ENCODE results near the gene LRSAM1.

Gene LRSAM1

DNA sequence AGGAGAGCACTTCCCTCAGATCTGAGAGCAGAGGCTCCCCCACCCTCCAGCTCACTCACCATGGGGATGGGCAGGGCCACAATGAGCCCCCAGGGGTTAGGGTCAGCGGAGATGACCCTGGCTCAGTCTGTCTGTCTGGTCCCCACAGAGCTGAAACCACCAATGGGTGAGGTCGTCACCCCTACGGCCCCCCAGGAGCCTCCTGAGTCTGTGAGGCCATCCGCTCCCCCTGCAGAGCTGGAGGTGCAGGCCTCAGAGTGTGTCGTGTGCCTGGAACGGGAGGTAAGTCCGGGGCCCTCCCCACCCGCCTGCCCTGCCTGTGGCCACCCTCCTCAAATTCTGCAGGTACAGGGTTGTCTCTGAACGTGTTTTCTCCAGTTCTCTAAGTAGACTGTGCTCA, 49.6 kb downstream of the LRSAM1 start:
- no peak for DNase-seq

DNA sequence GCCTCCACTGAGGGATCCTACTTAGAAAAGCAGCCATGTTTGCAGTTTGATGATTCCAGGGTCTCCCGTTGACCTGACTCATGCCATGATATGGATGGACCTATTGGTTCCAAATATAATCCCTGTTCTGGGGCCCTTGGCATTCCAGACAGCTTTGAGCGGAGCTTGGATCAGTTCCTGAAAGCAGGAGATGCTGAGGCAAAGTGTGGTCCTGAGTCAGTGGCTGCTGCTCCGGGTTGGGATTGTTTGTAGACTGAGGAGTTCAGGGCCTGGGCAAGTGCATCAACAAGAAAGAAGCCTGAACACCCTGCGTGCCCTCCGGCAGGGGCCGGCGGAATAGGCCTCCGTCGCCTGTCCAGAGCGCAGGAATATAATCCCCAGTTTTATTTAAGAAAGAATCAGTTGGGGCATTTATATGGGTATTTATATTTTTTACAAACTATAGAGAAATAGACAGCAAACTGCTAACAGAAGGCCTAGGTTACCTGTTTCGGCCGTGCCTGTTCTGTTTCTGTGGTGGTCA, 50.6 kb downstream of the LRSAM1 start:
- DNase-seq: no peak

- DNase-seq: no peak
Observed at GRCh38 chr9:127502706-127503378, 51.5 kb downstream of the LRSAM1 start.

DNA sequence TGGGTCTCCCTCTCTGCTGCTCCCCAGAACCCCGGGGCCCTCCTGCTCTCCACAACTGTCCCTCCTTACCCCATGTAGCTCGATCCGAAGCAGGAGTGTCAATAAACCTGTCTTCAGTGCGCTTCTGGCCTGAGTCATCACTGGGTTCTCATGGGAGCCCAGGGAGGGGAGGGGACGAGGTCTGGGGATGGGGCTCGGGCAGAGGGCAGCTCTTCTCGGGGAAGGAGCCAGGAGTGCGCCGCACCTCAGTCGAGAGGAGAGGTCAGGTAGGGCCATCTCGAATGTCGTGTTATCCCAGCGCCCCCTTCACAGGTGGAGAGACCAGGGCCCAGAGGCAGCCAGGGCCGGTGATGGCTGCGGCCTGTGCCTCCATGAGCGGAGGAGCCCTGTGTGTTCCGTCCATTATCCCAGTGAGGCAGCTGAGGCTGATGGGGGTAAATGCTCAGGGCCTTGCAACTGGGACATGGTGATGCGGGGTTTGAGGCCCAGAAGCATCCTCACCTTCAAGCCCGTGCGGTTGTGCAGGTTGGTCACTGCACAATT, 52.1 kb downstream of the LRSAM1 start:
- no peak for DNase-seq

DNA sequence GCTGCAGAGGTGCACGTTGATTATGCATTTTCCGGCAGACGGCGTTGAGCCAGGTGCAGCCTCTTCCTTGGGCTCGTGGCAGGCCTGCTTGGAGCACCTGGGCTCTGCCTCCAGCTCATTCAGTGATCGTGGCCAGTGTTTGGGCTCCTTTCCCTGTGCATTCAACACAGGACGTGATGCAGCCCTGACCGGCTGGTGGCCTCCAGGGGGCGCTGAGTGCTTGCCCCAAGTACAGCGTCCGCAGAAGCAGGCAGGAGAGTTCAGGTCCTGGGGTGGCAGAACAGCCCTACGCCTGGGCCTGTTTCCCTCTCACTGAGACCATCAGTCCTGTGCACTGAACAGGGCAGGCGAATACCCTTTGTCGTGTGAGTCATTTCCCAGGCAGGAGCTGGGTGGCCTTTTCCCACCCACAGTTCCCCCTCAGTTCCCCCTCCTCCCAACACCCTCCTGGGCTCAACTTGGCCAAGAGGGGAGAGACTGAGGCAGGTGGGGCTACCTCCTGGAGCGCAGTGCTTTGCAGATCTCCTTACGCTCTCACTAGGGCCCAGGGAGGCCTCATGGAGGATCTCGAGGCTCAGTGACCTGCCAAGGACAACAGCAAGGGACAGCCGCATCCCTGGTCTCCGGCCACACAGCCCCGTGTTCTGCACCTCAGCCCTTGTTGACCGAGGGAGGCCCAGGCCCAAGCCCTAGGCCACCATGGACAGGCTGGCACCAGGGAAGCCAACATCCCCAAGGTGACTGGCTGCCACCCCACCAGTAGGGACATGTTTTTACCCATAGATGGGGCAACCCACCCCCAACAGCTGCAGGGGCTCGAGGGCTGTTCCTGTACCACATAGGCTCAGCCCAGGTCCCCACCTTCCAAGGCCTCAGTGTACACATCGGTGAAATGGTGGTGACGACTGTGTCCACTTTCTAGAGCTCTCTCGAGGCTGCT, 52.9 kb downstream of the LRSAM1 start:
- peak; percentile 69 to 75 for DNase-seq

DNA sequence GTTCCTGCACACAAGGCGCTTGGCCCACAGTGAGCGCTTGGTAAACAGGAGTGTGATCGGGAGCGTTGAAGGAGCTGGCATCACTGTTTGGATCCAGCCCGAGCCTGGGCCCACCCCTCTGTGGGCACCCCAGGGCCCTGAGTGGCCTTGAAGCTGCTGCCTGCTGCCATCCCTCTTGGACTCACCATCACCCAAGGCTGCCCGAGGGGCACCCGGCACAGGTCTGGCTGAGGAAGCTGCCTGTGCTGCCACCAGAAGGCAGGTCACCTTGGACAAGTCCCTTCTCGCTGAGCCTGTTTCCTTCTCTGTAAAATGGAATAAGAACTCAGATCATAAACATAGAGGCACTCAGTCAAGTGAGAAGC, 53.6 kb downstream of the LRSAM1 start:
- no peak for DNase-seq

- no peak for DNase-seq
Observed at GRCh38 chr9:127505396-127506116, 54.2 kb downstream of the LRSAM1 start.

DNA sequence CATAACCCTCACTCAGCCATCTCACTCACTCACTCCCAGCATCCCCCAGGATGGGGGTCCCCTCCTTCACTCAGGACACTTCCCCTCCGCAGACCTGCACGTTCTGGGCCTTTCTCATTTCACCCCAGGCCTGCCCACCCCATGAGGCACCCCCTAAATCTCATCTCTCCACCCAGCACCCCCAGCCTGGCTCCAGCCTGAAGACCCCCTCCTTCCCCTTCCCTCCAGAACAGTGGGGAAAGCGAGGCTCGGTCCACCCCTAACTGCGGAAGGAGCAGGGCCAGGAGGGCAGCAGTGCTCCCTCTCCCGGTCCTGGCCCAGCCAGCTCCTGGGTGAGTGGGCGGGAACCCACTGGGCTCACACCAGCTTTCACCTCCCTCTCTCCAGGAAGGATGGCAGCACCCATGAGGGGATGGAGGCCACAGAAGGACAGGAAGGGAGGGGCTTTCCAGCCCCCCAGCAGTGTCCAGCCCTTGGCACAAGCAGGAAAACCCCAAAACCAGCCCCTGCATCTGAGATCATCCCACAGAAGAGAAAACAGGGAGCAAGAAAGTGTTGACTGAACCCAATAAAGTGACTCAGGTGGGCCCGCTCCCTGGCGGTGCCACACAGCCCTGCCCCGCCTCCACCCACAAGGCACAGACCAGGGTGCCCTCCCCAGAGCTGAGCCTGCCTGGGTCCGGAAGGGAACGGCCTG, 55.0 kb downstream of the LRSAM1 start:
- DNase-seq: no peak

DNA sequence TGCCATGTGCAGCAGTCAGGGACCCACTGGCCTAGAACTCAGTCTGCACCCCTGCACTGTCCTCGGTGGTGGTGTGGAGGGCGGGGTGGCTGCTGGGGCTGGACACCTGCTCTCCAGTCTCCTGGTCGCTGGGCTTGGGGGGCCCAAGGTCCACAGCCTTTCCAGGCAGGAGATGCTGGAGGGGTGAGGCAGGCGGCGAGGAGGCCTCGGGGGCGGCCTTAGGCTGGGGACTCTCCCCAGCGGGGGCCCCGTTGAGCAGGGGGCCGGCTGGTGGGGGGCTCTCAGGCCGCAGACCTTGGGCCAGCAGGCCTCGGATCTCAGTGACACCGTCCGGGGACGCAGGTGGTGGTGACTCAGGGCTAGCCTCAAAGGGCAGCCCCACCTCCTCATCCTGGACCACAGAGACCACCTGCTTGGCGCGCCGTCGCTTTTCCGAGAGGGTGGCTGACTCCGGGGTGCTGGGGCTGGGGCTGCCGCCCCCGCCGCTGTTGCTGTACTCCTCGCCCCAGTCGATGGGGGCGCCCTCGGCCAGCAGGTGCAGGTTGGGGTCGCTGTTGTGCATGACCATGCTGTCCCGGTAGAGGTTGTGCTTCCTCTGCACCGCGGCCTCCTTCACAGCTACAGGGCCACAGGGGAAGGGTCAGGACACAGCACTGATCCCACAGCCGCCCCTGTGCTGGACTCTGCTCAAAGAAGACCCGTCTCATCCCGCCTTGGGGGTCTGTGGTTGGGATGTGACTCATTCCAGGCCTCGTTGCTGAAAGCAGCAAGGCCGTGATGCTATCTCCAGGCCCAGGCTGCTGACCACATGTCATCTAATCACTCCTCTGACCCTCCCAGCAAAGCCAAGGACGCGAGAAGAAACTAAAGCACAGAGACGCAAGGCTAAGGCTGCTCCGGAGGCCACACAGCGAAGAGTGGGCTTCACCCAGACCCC, 55.8 kb downstream of the LRSAM1 start:
- no peak for DNase-seq

DNA sequence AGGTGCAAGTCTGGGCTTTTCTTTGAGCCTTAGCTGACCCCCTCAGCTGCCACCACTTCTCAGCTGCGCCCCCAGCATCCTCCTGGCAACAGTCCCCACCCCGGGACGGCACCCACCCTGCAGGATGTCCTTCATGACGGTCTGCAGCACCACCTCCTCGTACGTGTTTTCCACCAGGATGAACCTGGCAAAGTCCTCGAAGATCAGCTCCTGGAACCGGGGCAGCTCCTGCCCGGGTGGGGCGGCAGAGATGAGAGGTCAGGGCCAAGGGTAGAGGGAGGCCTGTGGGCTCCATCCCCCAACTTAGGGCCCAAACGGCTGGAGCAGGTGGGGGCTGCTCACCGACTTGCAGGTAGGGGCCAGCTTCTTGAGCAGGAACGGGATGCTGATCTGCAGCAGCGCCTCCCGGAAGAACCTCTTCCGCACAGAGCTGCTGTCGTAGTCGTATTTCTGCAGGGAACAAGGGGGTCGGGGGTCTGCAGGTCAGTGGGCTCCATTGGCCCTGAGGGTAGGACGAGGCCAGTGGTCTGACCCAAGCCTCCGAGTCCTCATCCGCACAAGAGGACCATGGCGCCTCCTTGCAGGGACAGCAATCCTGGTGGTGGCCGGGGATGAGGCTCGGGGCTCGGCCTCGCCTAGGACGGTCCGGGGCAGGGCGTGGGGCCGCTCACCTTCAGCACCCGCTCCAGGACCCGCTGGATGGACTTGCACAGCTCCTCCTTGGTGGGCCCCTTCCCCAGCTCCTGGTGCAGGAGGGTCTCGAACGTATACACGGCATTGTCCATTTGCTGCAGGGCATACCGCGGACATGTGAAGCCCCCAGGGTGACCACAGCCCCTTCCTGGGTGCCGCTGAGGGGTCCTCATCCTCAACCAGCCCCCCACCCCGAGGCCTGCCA, 56.7 kb downstream of the LRSAM1 start:
- no peak for DNase-seq

- DNase-seq: no peak
Observed at GRCh38 chr9:127508901-127509260, 57.6 kb downstream of the LRSAM1 start.

- no peak for DNase-seq
Observed at GRCh38 chr9:127509261-127509954, 58.1 kb downstream of the LRSAM1 start.

DNA sequence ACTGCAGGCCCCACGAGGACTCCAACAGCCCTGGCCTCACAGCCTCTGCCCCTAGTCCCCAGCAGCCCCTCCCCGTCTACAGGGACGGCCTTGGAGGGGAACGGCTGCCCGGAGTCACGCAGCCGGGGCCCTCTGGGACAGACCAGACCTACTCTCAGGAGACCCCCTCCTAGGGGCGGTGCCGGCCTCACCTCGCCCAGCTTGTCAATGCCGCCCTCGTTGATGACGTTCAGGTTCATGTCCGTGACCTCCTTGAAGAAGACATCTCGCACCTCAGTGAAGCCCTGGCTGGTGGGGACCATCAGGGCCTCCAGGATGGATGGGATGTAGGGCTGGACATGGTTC, 58.6 kb downstream of the LRSAM1 start:
- no peak for DNase-seq

DNA sequence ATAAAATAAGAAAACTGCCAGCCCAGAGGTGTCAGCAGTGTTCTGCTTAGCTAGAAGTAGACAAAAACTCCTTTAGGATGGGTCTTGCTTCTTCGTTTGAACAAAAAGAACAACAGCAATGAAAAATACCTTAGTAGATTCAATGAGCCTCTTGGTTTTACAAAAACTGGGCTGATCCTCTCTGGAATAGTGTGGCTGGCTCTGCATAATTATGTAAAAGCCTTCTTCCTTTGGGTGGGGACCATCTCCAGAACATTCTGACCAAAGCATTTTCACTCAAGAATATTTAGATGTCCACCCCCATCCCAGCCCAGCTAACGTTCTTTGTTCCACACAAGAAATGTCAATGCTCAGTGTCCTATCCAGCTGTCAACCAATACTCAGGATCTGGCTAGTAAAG, 63.2 kb downstream of the LRSAM1 start:
- DNase-seq: no peak

DNA sequence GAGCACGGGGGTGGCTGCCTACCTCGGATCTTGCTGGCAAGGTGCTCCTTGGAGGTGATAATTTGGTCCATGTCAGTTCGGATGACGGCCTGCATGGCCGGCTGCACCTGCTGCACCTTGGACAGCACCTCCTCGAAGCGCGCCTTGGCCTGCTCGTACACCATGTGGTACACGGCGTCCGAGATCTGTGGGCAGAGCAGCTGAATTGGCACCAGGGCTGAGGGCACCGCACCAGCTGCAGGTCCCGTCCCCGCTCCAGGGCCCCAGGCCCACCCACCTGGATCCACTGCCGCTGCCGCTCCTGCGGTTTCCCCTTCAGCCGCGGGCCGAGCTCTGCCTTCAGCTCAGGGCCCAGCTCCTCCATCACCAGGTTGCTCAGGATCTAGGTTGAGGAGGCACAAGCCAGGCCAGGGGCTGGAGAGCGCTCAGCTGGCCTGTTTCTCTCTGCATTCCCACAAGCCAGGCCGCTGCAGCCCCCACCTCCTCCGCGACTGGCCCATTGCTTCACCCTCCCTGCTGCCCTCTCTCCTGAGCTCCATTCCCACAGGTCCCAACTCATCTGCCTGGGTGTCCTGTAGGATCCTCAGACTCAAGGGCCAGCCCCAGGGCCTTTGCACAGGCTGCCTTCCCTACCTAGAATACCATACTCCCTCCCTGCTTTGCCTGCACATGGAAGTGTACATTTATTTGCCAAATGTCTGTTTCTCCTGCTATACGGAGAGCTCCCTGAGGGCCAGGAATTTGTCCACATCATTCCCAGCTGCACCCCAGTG, 65.7 kb downstream of the LRSAM1 start:
- DNase-seq: no peak

GRCh38 chr9:127517620-127518019, 66.3 kb downstream of the LRSAM1 start:
- no peak for DNase-seq

GRCh38 chr9:127518091-127518856, 67.0 kb downstream of the LRSAM1 start:
- DNase-seq: no peak

All from stimulated activated CD4-positive, alpha-beta T cell treated with anti-CD3 and anti-CD28 coated beads, Interleukin-4, amount 100 ng/mL, for 4 hours (primary cell).